Cardiac muscle cell (in vitro differentiated cells and primary cell): ENCODE measurements around the gene HSPH1. TPM values are rescaled to one million over a fixed set of nuclear protein-coding genes. Genes with fewer than 3 reads are reported as not detected.
"Not testable (repeated sequence)": the region's sequence is repeated elsewhere in the genome, so short reads cannot be mapped to it uniquely, and the experiment has no call there.

Experiments
- DNase-seq, 2 donors: peaks; one replicate each; pipeline versions ENCODE4 v3.0.0 to v3.0.0-alpha.2; 2010 to 2017; ENCODE audit warnings: low read depth in 1 of 2, low spot score in 1 of 2
- H3K27ac ChIP-seq: fragments of 200-600 bp; sonication (generic); 2 replicates; pipeline ENCODE4 v1.5.1; 2016
- H3K27me3 ChIP-seq: fragments of 200-600 bp; sonication (generic); 2 replicates; pipeline ENCODE4 v1.6.0; 2016; ENCODE audit warnings: control low read depth
- H3K36me3 ChIP-seq: fragments of 200-600 bp; sonication (generic); 2 replicates; pipeline ENCODE4 v1.5.1; 2016; ENCODE audit warnings: control low read depth
- H3K4me1 ChIP-seq: fragments of 200-600 bp; sonication (generic); 2 replicates; pipeline ENCODE4 v1.8.1; 2017; ENCODE audit warnings: low read depth, mild to moderate bottlenecking, mixed run types
- H3K4me3 ChIP-seq: fragments of 200-600 bp; sonication (generic); 2 replicates; pipeline ENCODE4 v1.5.1; 2016; ENCODE audit warnings: mild to moderate bottlenecking
- H3K9me3 ChIP-seq: fragments of 200-600 bp; sonication (generic); 2 replicates; pipeline ENCODE4 v1.5.1; 2017; ENCODE audit warnings: low read depth, mild to moderate bottlenecking, control low read depth
- polyA plus RNA-seq: library from polyadenylated mRNA; unstranded; fragments of >200 nt; fragmentation: Nextera tagmentation; extraction: Ambion mirVana; gene quantifications from 2 replicates; pipeline ENCODE4 v1.2.1, GENCODE V29; 2016
- total RNA-seq: library from RNA; depleted of rRNA; stranded (reverse); fragments of >200 nt; gene quantifications from 2 replicates; pipeline ENCODE4 v1.2.3, GENCODE V29; 2016
- TF ChIP-seq, protein P1 (sequence below): IDR thresholded peaks from 2 replicates; pipeline ENCODE4 v1.5.1; 2012; ENCODE audit warnings: low read depth, mild to moderate bottlenecking, low read length

HSPH1 gene
- total and polyA plus RNA-seq, 2 experiments from 2014 or later, result 25.8 to 50.8 TPM

DNA sequence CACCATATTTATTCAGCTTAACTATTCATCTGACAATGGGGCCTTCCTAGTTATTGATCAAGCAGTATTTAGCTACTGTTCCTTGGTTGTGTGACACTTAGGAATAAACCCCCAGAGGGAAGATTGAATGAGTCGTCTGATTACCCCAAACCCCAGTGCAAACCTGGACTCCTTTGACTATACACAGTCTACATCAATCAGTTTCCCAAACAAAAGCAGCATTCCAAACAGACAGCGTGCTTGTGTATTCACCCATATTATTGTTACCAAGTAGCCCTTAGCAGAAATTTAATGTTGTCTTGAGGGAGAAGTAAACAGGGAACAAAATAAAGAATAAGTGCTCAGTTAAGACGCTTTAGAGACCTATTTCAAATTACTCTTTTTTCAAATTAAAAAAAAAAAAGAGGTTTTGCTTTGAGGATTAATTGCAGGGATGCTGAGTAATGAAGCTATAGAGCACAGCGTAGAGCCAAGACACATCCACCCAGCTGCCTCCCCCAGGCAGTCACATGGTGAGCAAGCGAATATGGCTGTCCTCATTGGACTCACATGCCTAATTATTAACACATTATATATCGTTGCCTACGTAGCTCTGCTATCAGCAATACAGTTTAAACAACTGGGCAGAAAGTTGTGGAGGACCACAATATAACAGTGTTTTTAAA is 23.4 kb upstream of the HSPH1 start:
- Histone ChIP-seq H3K4me3 (no peak overlapping the region), H3K27me3 (no peaks in the 10 kb centered on the region), H3K4me1 (no peaks in the 10 kb centered on the region), H3K36me3 (no peaks in the 10 kb centered on the region), H3K27ac (no peak overlapping the region), H3K9me3 (no peaks in the 10 kb centered on the region)
- no peak for DNase-seq
- TF ChIP-seq, protein P1, sequence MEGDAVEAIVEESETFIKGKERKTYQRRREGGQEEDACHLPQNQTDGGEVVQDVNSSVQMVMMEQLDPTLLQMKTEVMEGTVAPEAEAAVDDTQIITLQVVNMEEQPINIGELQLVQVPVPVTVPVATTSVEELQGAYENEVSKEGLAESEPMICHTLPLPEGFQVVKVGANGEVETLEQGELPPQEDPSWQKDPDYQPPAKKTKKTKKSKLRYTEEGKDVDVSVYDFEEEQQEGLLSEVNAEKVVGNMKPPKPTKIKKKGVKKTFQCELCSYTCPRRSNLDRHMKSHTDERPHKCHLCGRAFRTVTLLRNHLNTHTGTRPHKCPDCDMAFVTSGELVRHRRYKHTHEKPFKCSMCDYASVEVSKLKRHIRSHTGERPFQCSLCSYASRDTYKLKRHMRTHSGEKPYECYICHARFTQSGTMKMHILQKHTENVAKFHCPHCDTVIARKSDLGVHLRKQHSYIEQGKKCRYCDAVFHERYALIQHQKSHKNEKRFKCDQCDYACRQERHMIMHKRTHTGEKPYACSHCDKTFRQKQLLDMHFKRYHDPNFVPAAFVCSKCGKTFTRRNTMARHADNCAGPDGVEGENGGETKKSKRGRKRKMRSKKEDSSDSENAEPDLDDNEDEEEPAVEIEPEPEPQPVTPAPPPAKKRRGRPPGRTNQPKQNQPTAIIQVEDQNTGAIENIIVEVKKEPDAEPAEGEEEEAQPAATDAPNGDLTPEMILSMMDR, result no peak

DNA sequence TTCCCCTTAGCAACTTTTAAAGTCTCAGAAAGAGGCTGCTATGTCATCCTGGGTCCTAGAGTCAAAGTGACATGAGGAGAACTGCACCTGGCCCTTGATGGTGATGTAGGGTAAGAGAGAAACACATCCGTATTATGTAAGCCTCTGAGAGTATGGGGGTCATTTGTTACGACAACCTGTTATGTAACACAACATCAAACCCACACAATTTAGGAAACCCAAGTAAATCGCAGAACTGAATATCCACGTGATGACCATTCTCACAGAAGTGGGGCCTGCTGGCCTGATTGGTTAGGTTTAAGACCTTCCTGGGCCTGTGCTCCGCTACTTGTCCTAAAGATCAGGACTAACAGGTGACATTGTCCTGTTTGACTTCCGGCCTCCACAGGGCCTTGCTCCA is 22.7 kb upstream of the HSPH1 start:
- H3K4me1 ChIP-seq, result no peaks in the 10 kb centered on the region
- H3K36me3 ChIP-seq, result no peaks in the 10 kb centered on the region
- H3K9me3 ChIP-seq, result no peaks in the 10 kb centered on the region
- no peak for DNase-seq
- H3K27ac ChIP-seq, result no peak overlapping the region
- H3K27me3 ChIP-seq, result no peaks in the 10 kb centered on the region
- TF ChIP-seq, protein P1, result no peak
- no peak overlapping the region for H3K4me3 ChIP-seq

GRCh38 chr13:31182987-31183386 is 21.3 kb upstream of the HSPH1 start:
- Histone ChIP-seq H3K4me1 (no peaks in the 10 kb centered on the region), H3K4me3 (no peak overlapping the region), H3K27me3 (no peaks in the 10 kb centered on the region), H3K9me3 (no peaks in the 10 kb centered on the region), H3K27ac (no peak overlapping the region), H3K36me3 (no peaks in the 10 kb centered on the region)
- DNase-seq, result no peak
- TF ChIP-seq, protein P1, result no peak

DNA sequence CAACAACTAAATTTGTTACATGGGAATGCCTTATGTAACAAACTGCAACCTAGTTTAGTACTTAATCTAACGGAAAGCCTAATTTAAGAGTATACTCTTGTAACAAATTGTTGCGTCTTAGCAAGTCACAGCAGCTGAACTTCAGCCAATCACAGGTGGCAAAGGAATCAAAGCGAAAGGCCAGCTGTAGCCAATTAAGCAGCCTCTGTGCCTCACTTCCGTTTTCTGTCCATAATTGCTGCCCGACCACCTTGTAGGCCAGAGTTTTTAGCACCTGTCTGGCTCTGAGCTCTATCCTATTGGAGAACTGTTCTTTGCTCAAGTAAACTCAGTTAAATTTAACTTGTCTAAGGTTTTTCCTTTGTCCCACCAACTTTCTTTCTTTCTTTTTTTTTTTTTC is 18.1 kb upstream of the HSPH1 start:
- no peaks in the 10 kb centered on the region for H3K9me3 ChIP-seq
- H3K4me1 ChIP-seq, result no peaks in the 10 kb centered on the region
- no peak overlapping the region for H3K27ac ChIP-seq
- DNase-seq, result no peak
- no peaks in the 10 kb centered on the region for H3K27me3 ChIP-seq
- no peaks in the 10 kb centered on the region for H3K36me3 ChIP-seq
- no peak overlapping the region for H3K4me3 ChIP-seq
- TF ChIP-seq, protein P1, result no peak

GRCh38 chr13:31179241-31179640 is 17.5 kb upstream of the HSPH1 start:
- Histone ChIP-seq H3K9me3 (no peaks in the 10 kb centered on the region), H3K36me3 (no peaks in the 10 kb centered on the region), H3K27ac (no peak overlapping the region), H3K27me3 (no peaks in the 10 kb centered on the region), H3K4me1 (no peaks in the 10 kb centered on the region), H3K4me3 (no peak overlapping the region)
- no peak for DNase-seq
- TF ChIP-seq, protein P1, result no peak

- H3K9me3 ChIP-seq, H3K27ac ChIP-seq, H3K27me3 ChIP-seq, H3K36me3 ChIP-seq, DNase-seq, H3K4me3 ChIP-seq, H3K4me1 ChIP-seq: not testable (repeated sequence)
Measured at GRCh38 chr13:31177813-31178495, 16.2 kb upstream of the HSPH1 start.
